Measurements from ENCODE around the gene JSRP1.

Gene JSRP1

DNA sequence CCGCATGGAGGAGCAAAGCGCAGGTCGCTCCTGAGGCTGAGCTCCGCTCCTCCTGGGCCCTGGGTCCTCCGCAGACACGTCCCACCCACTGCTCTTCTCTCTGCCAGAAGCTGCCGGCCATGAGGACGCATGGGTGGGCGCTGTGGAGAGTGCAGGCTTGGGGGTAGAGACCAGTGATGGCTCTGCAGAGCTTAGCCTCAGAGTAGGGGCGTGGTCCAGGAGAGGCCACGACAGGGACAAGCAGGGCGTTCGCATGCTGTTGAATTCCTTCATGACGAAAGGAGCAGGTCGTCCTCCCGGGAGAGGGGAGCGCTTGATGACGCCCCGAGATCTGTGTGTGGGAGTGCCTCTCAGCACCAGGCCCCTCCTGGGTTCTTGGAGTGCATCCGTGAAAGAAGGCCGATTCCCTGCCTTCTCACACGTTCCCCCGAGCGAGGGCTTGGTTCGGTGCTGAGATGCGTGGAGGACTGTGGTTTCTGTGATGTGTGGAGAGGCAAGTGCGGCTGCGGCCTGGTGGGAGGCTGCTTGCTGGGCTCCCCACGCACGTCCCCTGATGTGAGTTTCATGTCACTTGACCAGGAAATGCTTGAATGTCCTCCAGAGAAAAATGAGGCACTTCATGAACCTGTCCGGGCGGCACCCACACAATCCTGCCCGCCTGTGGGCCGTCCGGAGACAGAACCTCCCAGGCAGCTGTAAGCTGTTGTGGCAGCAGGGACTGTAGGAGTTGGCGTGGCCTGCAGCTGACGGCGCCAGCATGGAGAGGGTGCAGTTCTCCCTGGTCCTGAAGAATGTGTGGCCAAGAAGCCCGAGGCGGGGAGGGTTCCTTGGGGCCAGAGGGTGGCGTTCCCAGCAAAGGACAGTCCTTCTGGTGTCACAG, 15.1 kb downstream of the JSRP1 start:
- no peak for TF ChIP-seq ZNF274 (IDR thresholded peaks at IDR 0.05; ENCODE audit: low read depth, low read length)

DNA sequence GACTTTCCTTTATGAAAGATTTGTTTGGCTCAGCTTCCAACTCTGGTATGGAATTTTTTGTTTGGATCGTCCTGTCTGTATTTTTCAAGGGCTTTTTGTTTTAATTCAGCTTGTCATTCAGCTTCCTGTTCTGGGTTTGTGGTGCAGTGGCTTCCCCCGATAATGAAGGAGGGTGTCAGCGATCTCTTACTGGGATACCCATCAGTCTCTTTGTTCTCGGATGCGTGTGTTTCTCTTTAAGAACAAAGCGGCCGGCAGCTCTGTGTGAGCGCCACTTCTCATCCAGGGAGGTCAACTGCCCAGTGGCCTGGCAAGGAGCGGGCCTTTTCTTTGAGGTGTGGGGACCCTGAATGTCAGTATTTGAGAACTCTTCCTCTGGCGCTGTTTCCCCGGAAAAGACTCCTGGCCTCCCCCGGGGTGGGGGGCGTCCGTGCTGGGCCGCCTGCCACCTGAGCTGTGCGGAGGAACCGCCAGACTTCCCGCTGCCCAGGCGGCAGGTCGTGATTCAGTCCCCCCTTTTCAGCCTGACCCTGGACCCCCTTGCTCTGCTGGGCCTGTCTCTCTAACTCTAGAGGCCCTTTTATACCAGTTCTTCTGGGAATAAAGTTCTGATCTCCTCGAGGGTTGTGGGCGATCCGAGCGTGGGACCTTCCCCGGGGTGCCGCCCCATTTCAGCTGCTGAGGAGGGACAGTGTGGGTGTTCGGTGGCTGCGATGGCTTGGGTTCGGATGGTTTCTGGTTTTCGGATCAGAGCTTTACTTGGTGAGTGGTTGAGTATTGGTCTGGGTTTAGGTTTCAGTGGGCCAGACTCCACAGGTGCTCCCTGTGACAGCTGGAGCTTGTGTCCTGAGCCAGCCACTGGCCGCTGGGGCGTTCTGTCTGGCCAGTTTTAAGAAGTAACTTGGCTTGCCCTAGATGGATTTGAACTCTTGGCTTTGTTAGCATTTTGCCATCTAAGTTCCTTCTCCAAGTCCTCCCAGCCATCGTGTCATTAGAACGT, 16.1 kb downstream of the JSRP1 start:
- TF ChIP-seq ZNF274 (IDR thresholded peaks at IDR 0.05; ENCODE audit: low read depth, low read length) = no peak
- peak overlapping the region; percentile 37; the same call in 1 of the 2 replicates for H3K4me3 ChIP-seq (ENCODE audit: low read length)

More for the DNA sequence above, 15.1 kb downstream of the JSRP1 start:
- no peak overlapping the region for H3K4me3 ChIP-seq (ENCODE audit: low read length)

DNA sequence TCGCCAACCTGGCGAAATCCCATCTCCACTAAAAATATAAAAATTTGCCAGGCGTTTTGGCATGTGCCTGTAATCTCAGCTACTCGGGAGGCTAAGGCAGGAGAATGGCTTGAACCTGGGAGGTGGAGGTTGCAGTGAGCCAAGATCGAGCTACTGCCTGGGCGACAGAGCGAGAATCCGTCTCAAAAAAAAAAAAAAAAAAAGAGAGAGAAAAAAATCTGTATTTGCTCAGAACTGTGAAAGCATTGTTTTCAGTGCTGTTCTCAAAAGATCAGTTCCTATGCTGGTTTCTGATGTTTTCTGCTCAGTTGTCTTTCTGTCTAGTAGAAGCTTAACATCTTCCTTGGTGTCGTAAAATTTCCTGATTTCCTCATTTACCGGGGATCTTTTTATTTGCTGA, 17.0 kb downstream of the JSRP1 start:
- peak overlapping the region; percentile 37; the same call in 1 of the 2 replicates for H3K4me3 ChIP-seq (ENCODE audit: low read length)
- no peak for TF ChIP-seq ZNF274 (IDR thresholded peaks at IDR 0.05; ENCODE audit: low read depth, low read length)

DNA sequence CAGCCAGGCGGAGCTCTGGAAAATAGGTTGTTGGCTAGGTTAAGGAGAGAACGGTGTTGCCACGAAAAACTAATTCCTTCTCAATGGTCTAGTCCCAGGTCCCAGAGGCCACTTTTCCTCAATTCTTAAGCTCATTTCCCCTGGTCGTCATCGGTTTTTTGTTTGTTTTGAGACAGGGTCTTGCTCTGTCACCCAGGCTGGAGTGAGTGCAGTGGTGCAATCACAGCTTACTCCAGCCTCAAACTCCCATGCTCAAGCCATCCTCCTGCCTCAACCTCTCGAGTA, 18.4 kb downstream of the JSRP1 start:
- TF ChIP-seq ZNF274 (IDR thresholded peaks at IDR 0.05; ENCODE audit: low read depth, low read length) = no peak
- peak overlapping the region; percentile 85 for H3K4me3 ChIP-seq (ENCODE audit: low read length)

DNA sequence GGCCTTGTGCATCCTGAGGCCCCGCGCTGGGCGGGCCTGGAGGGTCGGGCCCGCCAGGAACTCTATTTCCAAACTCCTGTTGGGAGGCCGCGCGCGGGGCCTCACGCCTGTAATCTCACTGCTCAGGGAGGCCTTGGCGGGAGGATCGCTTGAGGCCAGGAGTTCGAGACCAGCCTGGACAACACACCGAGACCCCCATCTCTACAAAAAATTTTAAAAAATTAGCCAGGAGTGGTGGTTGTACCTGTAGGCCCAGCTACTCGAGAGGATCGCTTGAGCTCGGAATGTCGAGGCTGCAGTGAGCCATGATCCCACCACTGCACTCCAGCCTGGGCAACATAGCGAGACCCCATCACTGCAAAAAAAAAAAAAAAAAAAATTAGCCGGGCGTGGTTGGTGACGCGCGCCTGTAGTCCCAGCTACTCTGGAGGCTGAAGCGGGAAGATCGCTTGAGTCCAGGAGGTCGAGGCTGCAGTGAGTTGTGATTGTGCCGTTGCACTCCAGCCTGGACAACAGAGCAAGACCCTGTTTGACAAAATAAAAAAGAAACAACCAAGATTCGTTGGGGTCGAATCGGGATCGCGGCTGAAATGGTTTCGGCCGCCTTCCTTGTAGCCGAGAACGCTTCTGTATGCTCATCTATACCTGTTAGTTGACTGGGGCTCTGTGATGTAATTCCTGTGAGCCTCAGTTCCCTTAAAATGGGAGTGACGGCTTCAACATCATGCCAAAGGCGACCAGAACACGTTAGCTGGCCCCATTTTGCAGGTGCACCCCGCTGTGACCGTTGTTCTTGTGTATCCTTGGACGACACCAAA, 19.0 kb downstream of the JSRP1 start:
- no peak for TF ChIP-seq ZNF274 (IDR thresholded peaks at IDR 0.05; ENCODE audit: low read depth, low read length)
- H3K4me3 ChIP-seq (ENCODE audit: low read length) = peak overlapping the region; percentile 85

DNA sequence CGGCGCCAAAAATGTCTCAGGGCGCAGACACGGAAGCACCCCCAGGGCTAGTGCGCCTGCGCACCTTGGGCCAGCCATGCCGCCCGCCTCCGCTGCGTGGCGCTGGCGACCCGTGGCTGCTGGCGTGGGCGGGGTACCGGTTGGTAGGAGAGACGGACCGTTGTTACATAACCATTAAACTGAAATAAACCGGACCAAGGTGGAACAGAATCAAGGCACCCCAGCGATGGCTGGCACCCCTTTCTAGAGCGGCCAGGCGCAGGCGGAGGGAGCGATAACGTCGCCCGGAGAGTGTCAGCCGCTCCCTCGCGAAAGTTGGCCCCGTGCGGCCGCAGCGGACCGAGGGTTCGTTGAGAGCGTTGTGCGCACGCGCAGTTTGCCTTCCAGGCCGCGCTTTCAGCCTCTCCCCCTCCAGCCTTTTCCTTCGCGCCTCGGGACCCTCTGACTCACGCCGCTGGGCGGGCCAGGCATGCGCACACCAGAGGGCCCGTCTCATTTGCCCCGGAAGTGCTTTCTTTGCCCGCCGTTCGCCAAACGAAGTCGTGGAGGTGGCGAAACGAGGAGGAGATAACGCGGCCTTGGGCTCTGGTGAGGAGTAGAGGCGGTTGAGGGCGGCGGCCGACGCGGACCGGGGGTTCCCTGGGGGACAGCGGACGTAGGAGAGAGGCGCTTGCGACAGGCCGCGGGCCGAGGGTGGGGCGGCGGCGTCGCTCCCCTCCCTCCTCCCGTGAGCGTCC, 19.7 kb downstream of the JSRP1 start, which contains the start of the genes PLEKHJ1 and SF3A2:
PLEKHJ1 (minus strand) TSS at position 16 of the 737 bp plus-strand sequence. CDS start 81 bp downstream, outside the sequence.
SF3A2 (plus strand) TSS at position 511 of the 737 bp plus-strand sequence. CDS start 6,595 bp downstream, outside the sequence.
- no peak for TF ChIP-seq ZNF274 (IDR thresholded peaks at IDR 0.05; ENCODE audit: low read depth, low read length)
- H3K4me3 ChIP-seq (ENCODE audit: low read length) = peak within 1 kb of the TSS; percentile 85

DNA sequence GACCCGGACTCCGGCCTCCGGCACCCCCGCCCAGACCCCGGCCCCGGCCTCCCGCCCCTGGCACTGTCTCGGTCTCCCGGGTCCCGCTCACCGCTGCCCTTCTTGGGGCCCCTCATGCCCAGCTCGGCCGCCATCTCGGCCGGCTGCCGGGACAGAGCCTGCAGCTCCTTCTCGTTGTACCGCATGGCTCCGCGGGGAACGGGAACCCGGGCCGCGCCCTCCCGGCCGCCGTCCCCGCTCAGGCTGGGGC, 20.2 kb downstream of the JSRP1 start:
- H3K4me3 ChIP-seq (ENCODE audit: low read length) = peak overlapping the region; percentile 85
- no peak for TF ChIP-seq ZNF274 (IDR thresholded peaks at IDR 0.05; ENCODE audit: low read depth, low read length)

DNA sequence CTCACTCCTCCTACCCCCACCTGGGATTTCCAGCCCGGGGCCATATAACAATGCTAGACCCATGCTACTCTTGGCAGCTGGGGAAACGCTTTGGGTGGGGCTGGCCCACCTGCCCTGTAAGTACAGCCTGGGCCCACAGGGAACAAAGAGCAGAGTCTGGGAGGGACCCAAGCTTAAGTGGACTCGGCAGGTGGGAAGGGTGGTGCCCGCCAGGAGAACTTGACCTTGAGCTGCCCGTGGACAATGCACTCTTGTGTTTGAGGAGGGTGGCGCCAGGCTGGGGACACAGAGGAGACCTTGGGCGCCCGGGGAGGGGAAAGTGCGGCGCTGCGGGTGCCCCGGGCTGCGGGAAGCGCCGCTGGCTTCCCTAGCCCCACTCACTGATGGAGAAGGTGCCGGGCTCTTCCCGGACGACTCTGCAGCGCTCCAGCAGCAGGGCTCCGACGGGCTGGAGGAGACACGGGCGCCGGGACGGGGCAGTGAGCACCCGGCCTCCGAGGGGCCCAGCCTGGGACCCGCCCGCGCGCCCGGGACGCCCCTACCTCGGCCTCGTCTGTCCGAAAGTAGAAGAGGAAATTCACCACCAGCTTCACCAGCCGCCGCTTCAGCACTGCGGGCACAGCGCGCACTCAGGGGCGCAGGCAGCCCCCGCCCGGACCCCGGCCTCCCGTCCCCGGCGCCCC, 20.7 kb downstream of the JSRP1 start:
- no peak for TF ChIP-seq ZNF274 (IDR thresholded peaks at IDR 0.05; ENCODE audit: low read depth, low read length)
- H3K4me3 ChIP-seq (ENCODE audit: low read length) = peak overlapping the region; percentile 85

DNA sequence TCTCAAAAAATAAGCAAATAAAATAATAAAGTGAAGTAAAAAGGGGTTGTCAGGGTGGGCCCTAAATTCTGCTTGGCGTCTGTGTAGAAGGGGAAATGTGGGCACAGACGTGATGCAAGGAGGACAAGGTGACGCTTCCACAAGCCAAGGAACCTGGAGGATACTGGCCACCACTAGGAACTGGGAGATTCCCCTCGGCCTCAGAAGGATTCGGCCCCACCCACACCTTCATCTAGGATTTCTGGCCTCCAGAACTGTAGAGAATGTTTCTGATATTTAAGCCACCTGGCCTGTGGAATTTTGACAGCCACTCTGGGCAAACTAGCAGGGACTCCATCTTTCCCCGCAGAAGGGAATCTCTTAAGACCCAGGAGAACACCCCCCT, 21.2 kb downstream of the JSRP1 start:
- H3K4me3 ChIP-seq (ENCODE audit: low read length) = peak overlapping the region; percentile 85
- TF ChIP-seq ZNF274 (IDR thresholded peaks at IDR 0.05; ENCODE audit: low read depth, low read length) = no peak

DNA sequence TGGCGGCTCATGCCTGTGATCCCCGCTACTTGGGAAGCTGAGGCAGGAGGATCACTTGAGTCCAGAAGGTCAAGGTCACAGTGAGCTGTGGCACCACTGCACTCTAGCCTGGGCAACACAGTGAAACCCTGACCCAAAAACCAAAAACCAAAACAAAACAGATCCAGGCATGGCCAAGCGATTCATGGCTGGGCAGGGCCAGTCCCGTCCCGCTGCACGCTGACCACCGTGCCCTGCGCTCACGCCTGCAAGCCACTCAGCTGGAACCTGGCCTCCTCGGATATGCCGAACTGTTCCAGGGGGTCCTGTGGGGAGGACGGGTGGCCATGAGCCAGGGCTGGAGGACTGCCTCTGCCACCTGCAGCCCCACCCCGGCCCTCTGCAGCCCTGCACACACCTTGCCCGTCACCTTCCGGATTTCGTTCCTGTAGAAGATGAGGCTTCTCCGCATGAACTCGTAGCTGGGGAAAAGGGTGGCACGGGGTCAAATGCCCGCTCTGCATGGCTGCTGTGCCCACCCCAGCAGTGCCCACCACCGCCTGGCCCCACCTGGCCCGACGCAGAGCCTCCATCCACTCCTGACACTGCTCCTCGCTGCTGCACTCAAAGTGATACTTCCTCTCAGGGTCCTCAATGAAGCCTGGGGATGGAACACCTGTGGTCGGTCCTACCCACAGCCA, 22.5 kb downstream of the JSRP1 start:
- H3K4me3 ChIP-seq (ENCODE audit: low read length) = no peak overlapping the region
- TF ChIP-seq ZNF274 (IDR thresholded peaks at IDR 0.05; ENCODE audit: low read depth, low read length) = no peak

DNA sequence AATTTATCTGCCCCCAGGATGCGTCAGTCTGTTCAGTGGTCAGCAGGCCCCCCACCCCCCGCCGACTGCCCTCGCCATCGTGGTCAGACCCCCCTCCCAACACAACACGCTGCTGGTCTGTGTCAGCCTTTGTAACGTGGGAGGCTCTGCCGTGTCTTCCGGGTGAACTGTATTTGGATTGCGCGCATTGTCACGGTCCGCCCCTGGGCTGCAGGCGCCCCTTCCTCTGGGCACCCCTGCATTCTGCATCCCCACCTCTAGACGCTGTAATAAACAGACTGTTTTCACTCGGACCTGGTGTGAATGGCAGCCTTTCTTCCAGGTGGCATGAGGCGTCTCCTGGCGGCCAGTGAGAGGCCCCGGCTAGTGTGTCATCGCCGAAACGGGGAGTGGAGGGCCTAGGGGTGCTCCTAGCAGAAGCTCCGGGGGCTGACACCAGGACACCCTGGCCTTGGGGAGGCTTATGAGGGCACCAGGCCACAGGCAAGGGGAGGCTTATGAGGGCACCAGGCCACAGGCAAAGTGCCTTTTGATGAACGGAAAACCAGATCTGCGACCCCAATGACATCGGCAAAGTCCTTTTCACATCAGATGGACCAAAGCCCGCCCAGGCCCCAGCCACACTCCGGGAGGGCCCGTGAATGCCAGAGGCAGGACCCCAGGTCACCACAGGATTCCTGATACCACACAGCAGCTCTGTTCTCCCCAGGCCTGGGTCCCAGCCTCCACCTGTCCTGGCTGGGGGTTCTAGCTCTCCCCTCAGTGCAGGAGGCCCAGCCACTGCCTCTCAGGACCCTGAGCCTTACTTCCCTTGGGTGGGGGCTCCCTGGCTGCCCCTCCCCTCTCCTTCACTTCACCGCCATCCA, 23.7 kb downstream of the JSRP1 start:
- H3K4me3 ChIP-seq (ENCODE audit: low read length) = no peak overlapping the region
- no peak for TF ChIP-seq ZNF274 (IDR thresholded peaks at IDR 0.05; ENCODE audit: low read depth, low read length)
